Umbilical cord (tissue), 2 donors: ENCODE measurements around the gene FAM117B. TPM values are rescaled to one million over a fixed set of nuclear protein-coding genes. Genes with fewer than 3 reads are reported as not detected.
"Not testable (repeated sequence)": the region's sequence is repeated elsewhere in the genome, so short reads cannot be mapped to it uniquely, and the experiment has no call there.

ENCODE experiments used
- DNase-seq: peaks from one replicate; pipeline ENCODE4 v3.0.0-alpha.2; 2015; ENCODE audit warnings: low spot score
- total RNA-seq: library from RNA; depleted of rRNA; stranded (reverse); fragments of >200 nt; gene quantifications from one replicate; pipeline ENCODE4 v1.2.3, GENCODE V29; 2014; ENCODE audit warnings: low replicate concordance; ENCODE audit not compliant: insufficient read depth

FAM117B gene
- total RNA-seq, 1 donor from 2014 or later, result 5.8 TPM

DNA sequence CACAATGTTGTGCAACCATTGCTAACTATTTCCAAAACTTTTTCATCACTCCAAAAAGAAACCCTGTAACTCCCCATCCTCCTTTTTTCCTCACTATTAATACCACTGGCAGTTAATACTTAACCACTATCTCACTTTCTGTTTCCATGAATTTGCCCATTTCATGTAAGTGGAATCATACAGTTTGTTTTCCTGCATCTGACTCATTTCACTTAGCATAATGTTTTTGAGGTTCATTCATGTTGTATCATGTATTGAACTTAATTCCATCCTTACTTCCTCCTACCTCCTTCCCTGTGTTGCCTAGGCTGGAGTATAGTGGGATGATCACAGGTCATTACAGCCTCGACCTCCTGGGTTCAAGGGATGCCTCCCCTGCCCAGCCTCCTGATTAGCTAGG lies 68.3 kb downstream of the FAM117B start:
- DNase-seq, result no peak

DNA sequence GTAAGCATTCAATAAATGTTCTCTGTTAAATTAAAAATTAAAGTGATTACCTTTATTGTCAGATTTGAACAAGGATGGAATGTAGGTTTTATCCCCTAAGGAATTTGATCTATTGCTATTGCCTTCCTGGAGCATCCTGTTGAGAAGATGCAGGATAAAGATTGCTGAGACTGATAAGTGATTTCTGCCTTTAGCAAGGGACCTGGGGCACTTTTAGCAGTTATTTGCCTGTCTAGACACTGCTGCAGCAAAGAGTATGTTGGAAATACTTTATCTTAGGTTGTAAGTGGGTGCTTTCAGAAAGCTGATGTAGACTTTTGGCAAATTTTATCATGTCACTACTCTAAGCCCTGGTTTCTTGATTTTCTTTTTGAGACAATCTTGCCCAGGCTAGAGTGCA lies 69.5 kb downstream of the FAM117B start:
- no peak for DNase-seq

DNA sequence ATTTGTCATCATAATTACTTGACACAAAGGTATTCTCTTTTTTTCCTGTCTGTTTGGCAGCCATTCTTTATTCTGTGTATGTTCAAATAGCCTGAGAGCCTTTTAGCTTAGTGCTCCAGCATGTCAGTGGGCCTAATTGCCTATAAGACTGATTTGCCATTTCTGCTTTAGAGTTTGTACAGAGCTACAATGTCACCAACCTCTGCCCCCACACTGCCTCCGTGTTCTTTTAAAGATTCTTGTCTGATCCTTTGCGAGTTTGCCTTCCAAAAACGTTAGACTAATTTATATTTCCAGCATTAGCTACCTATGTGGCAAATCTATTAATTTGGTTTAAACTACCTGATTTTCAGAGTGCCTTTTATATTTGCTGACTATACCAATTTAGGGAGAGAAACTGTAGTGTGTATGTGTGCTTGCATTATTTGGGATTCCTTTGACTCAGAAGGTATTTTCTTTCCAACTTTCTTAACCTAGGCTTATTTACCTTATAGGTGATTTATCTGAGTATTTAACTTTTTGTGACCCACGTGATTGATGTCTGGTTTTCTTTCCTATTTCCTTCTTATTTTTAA lies 70.8 kb downstream of the FAM117B start:
- no peak for DNase-seq

DNA sequence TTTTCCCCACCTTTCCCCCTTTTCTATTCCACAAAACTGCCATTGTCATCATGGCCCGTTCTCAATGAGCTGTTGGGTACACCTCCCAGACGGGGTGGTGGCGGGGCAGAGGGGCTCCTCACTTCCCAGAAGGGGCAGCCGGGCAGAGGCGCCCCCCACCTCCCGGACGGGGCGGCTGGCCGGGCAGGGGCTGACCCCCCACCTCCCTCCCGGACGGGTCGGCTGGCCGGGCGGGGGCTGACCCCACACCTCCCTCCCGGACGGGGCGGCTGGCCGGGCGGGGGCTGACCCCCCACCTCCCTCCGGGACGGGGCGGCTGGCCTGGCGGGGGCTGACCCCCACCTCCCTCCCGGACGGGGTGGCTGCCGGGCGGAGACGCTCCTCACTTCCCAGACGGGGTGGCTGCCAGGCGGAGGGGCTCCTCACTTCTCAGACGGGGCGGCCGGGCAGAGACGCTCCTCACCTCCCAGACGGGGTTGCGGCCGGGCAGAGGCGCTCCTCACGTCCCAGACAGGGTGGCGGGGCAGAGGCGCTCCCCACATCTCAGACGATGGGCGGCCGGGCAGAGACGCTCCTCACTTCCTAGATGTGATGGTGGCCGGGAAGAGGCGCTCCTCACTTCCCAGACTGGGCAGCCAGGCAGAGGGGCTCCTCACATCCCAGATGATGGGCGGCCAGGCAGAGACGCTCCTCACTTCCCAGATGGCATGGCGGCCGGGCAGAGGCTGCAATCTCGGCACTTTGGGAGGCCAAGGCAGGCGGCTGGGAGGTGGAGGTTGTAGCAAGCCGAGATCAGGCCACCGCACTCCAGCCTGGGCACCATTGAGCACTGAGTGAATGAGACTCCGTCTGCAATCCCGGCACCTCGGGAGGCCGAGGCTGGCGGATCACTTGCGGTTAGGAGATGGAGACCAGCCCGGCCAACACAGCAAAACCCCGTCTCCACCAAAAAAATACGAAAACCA lies 80.5 kb downstream of the FAM117B start:
- not testable (repeated sequence) for DNase-seq

DNA sequence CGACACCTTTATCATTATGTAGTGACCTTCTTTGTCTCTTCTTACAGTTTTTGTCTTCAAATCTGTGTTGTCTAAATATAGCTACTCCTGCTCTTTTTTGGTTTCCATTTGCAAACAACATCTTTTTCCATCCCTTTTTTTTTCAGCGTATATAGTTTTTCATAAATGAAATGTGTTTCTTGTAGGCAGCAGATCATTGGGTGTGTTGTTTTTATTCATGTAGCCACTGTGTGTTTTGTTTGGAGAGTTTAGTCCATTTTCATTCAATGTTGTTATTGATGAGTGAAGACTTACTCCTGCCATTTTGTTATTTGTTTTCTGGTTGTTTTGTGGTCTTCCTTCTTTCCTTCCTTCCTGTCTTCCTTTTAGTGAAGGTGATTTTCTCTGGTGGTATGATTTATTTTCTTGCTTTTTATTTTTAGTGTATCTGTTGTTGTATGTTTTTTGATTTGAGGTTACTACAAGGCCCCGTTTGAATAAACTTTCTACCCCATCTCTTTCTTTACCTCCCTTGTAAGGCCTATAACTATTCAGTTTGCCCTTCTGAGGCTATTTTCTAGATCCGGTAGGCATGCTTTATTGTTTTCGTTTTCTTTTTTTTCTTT lies 81.4 kb downstream of the FAM117B start:
- no peak for DNase-seq

DNA sequence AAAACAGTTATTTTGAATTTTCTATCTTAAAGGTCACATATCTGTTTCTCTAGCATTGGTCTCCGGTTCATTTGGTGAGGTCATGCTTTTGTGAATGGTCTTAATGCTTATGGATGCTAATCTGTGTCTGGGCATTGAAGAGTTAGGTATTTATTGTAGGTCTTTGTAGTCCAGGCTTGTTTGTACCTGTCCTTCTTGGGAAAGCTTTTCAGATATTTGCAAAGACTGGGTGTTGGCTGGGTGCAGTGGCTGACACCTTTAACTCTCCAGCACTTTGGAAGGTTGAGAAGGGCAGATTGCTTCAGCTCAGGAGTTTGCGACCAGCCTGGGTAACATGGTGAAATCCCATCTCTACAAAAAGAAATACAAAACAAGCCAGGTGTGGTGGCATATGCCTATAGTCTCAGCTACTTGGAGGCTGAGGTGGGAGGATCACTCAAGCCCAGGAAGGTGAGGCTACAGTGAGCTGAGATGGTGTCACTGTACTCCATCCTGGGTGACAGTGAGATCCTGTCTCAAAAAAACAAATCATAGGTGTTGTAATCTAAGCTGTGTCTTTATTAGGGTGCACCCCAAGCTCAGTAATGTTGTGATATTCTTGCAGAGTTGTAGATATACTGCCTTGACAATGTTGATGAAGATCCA lies 82.3 kb downstream of the FAM117B start:
- DNase-seq, result no peak

DNA sequence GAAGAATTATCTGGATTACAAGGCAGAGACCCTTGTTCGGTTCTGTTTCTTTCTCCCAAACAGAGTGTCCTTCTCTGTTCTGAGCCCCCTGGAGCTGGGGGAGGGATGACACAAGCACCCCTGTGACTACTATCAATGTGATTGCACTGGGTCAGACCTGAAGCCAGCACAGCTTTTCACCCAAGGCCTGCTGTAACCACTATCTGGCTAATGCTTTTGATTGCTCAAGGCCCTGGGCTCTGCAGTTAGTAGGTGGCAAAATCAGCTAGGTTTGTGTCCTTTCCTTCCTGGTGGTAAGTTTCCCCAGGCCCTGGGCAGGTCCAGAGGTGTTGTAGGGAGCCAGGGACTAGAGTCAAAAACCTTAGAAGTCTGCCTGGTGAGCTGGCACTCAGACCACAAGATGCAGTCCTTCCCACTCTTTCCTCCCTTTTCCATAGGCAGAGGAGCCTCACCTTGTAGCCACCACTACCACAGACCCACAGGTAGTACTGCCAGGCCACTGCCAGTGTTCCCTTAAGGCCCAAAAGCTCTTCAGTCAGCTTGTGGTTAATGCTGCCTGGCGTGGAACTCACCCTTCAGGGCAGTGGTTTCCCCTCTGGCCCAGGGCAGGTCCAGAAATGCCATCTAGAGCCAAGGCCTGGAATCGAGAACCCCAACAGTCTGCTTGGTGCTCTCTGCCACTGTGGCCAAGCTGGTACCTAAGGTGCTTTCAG lies 83.0 kb downstream of the FAM117B start:
- DNase-seq, result no peak

DNA sequence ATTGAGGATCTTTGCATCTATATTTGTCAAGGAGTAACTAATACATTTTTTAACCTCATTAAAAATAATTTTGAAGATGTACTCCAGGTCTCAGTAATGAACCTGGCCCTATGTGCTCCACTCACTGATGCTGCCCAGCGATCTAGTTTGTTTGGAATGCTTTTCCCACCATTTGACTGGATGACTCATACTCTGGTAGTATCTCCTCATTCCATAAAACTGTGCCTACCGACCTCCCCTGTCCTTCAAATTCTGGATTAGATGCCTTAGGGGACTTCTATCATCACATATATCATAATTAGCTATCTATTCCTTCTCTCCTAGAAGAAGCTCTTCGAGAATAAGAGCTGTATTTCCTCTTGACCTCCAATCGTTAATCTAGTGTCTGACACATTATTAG lies 83.8 kb downstream of the FAM117B start:
- DNase-seq, result peak; percentile 32

DNA sequence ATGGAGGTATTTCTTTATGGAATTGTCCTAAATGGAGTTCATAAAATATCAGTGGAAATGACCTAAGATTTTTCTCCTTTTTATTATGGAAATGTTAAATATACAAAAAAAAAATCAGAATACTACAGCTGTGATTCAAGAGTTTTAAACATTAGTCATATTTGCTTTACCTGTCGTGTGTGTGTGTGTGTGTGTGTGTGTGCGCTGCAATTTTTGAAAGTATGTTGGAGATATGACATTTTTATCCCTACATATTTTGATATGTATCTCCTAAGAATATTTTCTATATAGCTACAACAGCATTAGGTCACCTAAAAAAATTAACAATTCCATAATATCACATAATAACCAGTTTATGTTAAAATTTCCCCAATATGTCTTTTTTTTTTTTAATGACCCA lies 85.5 kb downstream of the FAM117B start:
- DNase-seq, result no peak

DNA sequence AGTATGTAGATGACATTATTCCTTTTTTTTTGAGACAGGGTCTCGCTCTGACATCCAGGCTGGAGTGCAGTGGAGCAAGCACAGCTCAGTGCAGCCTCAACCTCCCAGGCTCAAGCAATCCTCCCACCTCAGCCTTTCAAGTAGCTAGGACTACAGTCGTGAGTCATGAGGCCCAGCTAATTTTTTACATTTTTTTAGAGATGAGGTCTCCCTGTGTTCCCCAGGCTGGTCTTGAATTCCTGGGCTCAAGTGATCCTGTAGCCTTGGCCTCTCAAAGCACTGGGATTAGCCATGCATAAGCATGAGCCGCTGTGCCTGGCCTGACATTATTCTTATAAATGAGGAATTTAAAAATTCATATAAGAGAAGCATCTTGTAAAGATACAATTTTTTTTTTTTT lies 86.9 kb downstream of the FAM117B start:
- peak; percentile 95 for DNase-seq

DNA sequence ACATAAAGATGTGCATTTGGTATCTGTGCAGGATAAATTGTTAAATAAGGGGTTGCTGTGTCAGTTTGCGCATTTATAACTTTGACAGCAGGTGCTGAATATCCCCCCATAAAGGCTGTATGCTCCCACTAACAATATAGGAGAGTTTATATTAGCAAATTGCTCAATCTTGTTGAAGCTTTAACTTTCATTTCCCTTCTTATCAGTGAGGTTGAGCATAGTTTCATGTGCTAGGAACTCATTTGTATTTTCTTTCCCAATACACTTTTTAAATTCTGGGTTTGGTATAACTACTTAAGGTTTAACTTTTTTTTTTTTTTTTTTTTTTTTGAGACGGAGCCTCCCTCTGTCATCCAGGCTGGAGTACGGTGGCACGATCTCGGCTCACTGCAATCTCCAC lies 89.0 kb downstream of the FAM117B start:
- DNase-seq, result no peak

DNA sequence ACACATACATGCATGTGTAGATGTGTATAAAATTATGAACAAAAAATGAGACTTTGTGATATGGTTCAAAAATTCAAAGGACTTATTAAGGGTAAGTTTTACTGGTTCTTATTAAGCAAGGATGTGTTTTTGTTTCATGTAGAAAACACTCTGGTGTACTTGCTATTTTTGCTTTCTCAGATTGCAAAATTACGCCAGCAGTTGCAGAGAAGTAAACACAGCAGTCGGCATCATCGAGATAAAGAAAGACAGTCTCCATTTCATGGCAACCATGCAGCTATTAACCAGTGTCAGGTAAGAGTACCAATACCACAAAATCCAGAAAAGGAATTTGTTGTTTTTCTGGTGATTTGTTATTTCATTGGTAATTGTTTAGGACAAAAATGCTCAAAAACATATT lies 91.3 kb downstream of the FAM117B start:
- no peak for DNase-seq

DNA sequence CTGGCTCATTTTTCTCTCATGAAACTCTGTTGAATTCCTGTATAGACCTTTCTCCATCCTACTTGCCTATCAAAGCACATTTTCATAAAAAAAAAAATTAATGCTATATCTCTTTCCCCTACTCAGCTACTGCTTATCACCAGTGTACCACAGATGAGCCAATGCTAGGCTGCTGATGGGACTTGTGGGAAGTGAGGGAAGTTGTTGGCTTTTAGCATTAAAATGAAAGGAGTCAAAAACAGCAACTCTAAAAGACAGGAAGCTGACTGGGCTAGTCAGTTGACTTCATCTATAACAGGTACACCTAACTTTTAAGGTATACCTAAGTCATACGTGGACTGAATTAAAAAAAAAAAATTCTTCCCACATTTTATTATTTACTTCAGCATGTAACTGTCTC lies 102.1 kb downstream of the FAM117B start:
- DNase-seq, result no peak

DNA sequence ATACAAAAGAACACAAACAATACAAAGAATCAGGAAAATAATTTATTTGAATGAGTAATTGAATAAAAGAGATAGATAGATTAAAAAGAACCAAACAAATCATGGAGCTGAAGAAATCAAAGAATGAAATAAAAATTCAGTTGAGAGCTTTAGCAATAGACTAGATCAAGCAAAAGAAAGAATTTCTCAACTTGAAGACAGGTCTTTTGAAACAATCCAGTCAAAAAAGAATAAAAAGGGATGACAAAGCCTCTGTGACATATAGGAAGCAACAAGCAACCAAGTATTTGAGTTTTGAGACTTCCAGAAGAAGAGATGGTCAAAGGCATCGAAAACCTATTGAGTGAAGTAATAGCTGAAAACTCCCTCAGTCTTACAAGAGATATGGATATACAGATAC lies 108.8 kb downstream of the FAM117B start:
- no peak for DNase-seq

DNA sequence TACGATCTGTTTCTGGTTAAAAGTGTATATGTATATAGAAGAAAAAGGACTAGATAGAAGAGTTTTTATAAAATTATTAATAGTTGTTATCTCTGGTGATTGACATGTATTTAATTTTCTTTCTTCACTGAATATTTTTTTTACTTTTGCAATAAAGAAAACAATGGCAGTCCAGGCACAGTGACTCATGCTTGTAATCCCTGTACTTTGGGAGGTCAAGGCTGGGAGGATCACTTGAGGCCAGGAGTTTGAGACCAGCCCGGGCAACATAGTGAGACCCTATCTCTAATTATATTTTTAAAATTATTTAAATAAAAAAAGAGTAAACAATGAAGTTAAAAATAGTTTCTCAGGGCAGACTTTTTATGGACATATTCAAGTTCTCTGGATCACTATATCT lies 114.7 kb downstream of the FAM117B start:
- DNase-seq, result no peak

DNA sequence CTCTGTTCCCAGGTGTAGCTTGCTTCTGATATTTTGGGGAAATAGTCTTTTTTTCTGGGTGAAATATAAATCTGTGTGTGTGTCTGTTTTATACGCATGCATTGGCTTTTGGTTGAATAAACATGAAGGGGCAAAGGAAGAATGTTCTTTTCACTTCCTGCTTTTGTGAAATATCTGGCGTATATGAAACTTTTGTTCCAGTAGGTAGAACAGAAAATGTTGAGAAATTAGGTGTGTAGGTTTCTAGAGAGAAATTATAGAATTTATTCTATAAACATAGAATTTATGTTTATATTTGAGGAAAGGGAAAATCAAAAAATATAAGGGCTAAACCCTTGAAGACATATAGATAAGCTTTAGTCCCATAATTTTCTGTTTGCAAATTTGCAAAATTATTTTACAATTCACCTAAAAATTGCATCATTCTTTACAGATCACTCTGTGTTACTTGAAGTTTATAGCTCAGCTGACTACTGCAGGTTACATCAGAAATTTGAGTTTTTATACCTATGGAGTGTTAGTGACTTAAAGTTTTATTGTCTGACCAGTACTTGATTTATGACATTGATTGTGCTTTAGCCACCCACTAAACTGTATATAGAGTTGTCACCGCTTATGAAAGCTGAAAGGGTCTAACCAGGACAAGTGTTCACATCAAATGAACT lies 116.1 kb downstream of the FAM117B start:
- DNase-seq, result no peak

DNA sequence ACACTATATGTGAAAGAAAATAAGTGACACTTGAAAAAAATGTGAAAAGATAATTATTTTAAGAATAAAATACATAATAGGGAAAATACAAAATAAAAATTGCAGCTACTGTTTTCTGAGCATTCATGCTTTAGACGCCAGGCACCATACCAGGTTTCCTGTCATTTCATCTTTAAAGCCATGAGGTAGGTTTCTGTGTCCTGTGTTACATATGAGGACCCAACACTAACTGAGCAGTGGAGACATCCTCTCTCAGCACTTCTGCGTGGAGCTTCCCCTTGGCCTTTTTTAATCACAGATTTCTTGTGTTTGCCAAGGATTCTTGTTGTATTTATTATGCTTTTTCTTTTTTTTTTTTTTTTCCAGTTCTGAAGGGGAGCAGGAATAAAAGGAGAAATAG lies 117.3 kb downstream of the FAM117B start:
- DNase-seq, result no peak

DNA sequence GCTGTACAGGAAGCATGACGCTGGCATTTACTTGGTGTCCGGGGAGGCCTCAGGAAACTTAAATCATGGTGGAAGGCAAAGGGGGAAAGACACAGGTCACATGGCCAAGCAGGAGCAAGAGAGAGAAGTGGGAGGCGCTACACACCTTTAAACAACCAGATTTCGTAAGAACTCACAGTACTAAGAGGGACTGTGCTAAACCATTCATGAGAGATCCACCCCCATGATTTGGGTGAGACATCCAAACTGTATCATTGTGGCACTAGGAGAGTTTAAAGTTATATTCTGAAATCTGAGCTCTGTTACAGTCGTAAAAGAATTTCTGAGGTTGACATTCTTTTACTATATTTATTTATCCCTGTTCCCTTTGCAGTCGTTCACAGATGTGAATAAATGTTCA lies 120.2 kb downstream of the FAM117B start:
- DNase-seq, result no peak

DNA sequence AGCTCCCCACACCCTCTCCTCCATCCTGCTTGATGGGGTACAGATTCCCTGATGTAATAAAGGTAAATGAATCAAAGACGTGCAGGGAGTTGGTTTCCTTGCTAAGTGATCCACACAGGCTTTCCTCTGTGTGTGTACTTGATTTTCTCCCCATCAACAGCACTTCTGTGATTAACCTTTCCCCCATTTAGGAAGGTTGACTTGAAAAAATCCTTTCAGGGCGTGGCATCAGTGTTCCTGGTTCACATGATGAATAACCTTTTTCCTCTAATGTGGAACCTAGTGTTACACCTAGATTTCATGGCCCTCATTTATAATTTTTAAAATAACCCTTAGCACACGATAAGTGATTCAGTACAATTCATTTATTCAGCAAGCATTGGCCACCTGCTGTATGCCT lies 121.8 kb downstream of the FAM117B start:
- no peak for DNase-seq

DNA sequence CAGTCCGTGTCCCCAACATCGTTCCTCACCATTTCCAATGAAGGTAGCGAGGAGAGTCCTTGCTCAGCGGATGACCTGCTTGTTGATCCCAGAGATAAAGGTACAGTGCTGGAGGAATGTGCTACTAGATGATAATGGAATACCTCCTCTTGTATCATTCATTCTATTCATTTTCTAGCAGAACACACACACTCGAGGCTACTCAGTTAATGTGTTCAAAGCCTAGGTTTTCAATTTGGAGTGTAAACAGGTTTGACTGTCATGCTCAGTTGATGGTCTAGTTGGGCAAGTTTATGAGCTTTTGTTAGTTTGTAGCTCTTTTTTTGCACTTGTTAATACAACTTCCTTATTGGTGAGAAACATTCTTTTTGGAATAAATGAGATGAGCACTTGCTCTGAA lies 122.6 kb downstream of the FAM117B start:
- DNase-seq, result no peak

DNA sequence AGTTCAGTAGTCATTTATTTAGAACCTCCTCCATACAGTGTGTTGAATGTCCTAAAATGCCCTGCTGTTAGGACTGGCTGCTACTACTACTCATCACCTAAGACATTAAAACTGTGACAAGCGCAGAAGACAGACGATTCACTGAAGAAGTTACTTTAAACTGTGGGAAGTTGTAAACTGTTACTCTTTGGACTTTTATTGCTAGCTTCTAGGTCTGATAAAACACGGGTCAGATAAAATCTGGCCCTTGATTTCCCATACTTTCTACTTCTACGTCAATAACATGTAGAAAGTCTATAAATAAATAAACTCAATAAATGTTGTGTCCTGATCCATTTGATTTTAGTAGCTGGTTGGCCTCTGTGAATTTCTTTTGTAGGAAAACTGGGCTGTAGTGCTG lies 123.4 kb downstream of the FAM117B start:
- DNase-seq, result no peak
